HepG2 (cell line): ENCODE measurements around the gene UACA. TPM values are rescaled to one million over a fixed set of nuclear protein-coding genes. Genes with fewer than 3 reads are reported as not detected.

Experiments used
- ATAC-seq: fragments of 200-7000 bp; cut with Tn5 transposase; 3 replicates; pipeline ENCODE4 v1.9.1; 2020; ENCODE audit warnings: mild to moderate bottlenecking, moderate library complexity
- BruUV-seq: library from RNA; stranded (reverse); fragments of 400-500 nt; replicated peaks from 2 replicates; lab custom pipeline; 2021; lab: Mats Ljungman, UMichigan
- CTCF ChIA-PET: fragments of 300-600 bp; formaldehyde crosslinking; extraction: SDS; loops from one replicate; lab custom pipeline; 2021; ENCODE audit warnings: low total read pairs, inconsistent platforms, low intra/inter-chr PET ratio; lab: Yijun Ruan, JAX
- POLR2A ChIA-PET: fragments of 350-600 bp; sonication (Branson Sonifier 250); formaldehyde crosslinking; loops from one replicate; lab custom pipeline; 2020; ENCODE audit warnings: antibody characterized with exemption, inconsistent platforms; lab: Yijun Ruan, JAX
- DNase-seq: peaks from one replicate; pipeline ENCODE4 v3.0.0-alpha.2; 2015; ENCODE audit warnings: low spot score
- FAIRE-seq: peaks from 3 replicates; lab custom pipeline; 2011; peaks lifted over from hg19 to GRCh38; lab: Jason Lieb, UNC
- H2AFZ ChIP-seq: one replicate; pipeline ENCODE4 v1.6.1; 2011; ENCODE audit warnings: low read length, inconsistent platforms
- H3K27ac ChIP-seq: fragments of 300-600 bp; 3 replicates; pipeline ENCODE4 v1.8.0; 2011; ENCODE audit warnings: mixed run types, mild to moderate bottlenecking, mixed read lengths, low read length, inconsistent platforms; ENCODE audit not compliant: insufficient read depth; ENCODE audit errors: extremely low read length
- H3K27me3 ChIP-seq, 2 experiments: fragments of 200-600 bp in 1 of 2; 2 replicates in 1 of 2; 3 replicates in 1 of 2; pipeline versions ENCODE4 v1.6.0 to v1.8.0; 2011; ENCODE audit warnings: low read length in 2 of 2, mild to moderate bottlenecking in 2 of 2, moderate library complexity in 2 of 2, inconsistent platforms in 1 of 2; ENCODE audit not compliant: insufficient read depth in 2 of 2, control insufficient read depth in 1 of 2
- H3K36me3 ChIP-seq, 2 experiments: fragments of 200-600 bp in 1 of 2; replicated peaks in 1 of 2; 2 replicates in 1 of 2; 3 replicates in 1 of 2; pipeline versions ENCODE4 v1.5.1 to v1.8.0; 2011; ENCODE audit warnings: low read length in 2 of 2, inconsistent platforms in 1 of 2; ENCODE audit not compliant: insufficient read depth in 2 of 2, control insufficient read depth in 1 of 2
- H3K4me1 ChIP-seq: 2 replicates; pipeline ENCODE4 v1.5.1; 2012; ENCODE audit warnings: low read length, inconsistent platforms; ENCODE audit not compliant: insufficient read depth
- H3K4me2 ChIP-seq: 2 replicates; pipeline ENCODE4 v1.6.0; 2011; ENCODE audit warnings: low read depth, low read length, inconsistent platforms
- H3K4me3 ChIP-seq, 3 experiments: fragments of 200-600 bp in 1 of 3; sonication (generic), shearing (Covaris generic) in 1 of 3; replicated peaks in 1 of 3; 2 replicates each; pipeline ENCODE4 v1.5.1; 2011 to 2016; ENCODE audit warnings: low read length in 3 of 3, inconsistent platforms in 2 of 3, low read depth in 2 of 3, mild to moderate bottlenecking in 2 of 3, control low read depth in 1 of 3, mixed read lengths in 1 of 3; ENCODE audit not compliant: insufficient read depth in 1 of 3
- H3K79me2 ChIP-seq: one replicate; pipeline ENCODE4 v1.6.1; 2011; ENCODE audit warnings: low read length, inconsistent platforms; ENCODE audit not compliant: insufficient read depth
- H3K9ac ChIP-seq: 2 replicates; pipeline ENCODE4 v1.6.0; 2011; ENCODE audit warnings: mild to moderate bottlenecking, low read depth, low read length, inconsistent platforms; ENCODE audit not compliant: insufficient read depth
- H3K9me3 ChIP-seq: 2 replicates; pipeline ENCODE4 v1.5.1; 2012; ENCODE audit warnings: mild to moderate bottlenecking, low read length
- H4K20me1 ChIP-seq: 2 replicates; pipeline ENCODE4 v1.6.0; 2011; ENCODE audit warnings: inconsistent platforms, mild to moderate bottlenecking, low read length, moderate library complexity; ENCODE audit not compliant: insufficient read depth
- ATF1 ChIP-seq: IDR thresholded peaks from 2 replicates; pipeline ENCODE4 v1.6.1; 2016; ENCODE audit warnings: mild to moderate bottlenecking, control low read depth
- BRD4 ChIP-seq: sonication (generic); formaldehyde crosslinking; IDR thresholded peaks from 2 replicates; pipeline ENCODE4 v1.4.0; 2020; ENCODE audit warnings: missing genetic modification reagents
- CEBPB ChIP-seq: IDR thresholded peaks from 2 replicates; pipeline ENCODE4 v1.6.1; 2011; ENCODE audit warnings: low read depth, low read length, improper control_type of control experiment, borderline replicate concordance
- IRF1 ChIP-seq: sonication (generic); formaldehyde crosslinking; IDR thresholded peaks from 2 replicates; pipeline ENCODE4 v1.4.0; 2020; ENCODE audit warnings: low read depth, mild to moderate bottlenecking, missing genetic modification reagents
- IRF2 ChIP-seq: IDR thresholded peaks from 2 replicates; pipeline ENCODE4 v1.6.1; 2018; ENCODE audit warnings: missing genetic modification reagents, missing compliant biosample characterization
- RAD21 ChIP-seq: fragments of 450-650 bp; formaldehyde crosslinking; IDR thresholded peaks from 2 replicates; pipeline ENCODE4 v1.5.0; 2020; ENCODE audit warnings: mild to moderate bottlenecking
- SMC3 ChIP-seq: IDR thresholded peaks from 2 replicates; pipeline ENCODE4 v1.6.1; 2011; ENCODE audit warnings: low read length, improper control_type of control experiment
- STAG1 ChIP-seq: sonication (generic); formaldehyde crosslinking; IDR thresholded peaks from 2 replicates; pipeline ENCODE4 v1.4.0; 2020; ENCODE audit warnings: missing genetic modification reagents
- TBL1XR1 ChIP-seq: fragments of 150-350 bp; IDR thresholded peaks from 2 replicates; pipeline ENCODE4 v1.6.1; 2014; ENCODE audit warnings: borderline replicate concordance, low read length; ENCODE audit not compliant: partially characterized antibody
- ZNF101 ChIP-seq: sonication (generic); formaldehyde crosslinking; IDR thresholded peaks from 2 replicates; pipeline ENCODE4 v1.4.0; 2020; ENCODE audit warnings: mild to moderate bottlenecking, low read depth, missing genetic modification reagents, borderline replicate concordance
- ZNF232 ChIP-seq: sonication (generic); formaldehyde crosslinking; IDR thresholded peaks from 2 replicates; pipeline ENCODE4 v1.4.0; 2020; ENCODE audit warnings: missing genetic modification reagents, borderline replicate concordance
- ZNF776 ChIP-seq: sonication (generic); formaldehyde crosslinking; IDR thresholded peaks from 2 replicates; pipeline ENCODE4 v1.4.0; 2020; ENCODE audit warnings: mild to moderate bottlenecking, missing genetic modification reagents
- ZSCAN30 ChIP-seq: sonication (generic); formaldehyde crosslinking; IDR thresholded peaks from 2 replicates; pipeline ENCODE4 v1.5.0; 2020; ENCODE audit warnings: mild to moderate bottlenecking, missing genetic modification reagents
- WGBS: methylation state at CpG from one replicate; pipeline ENCODE4 v1.1.6; 2017; ENCODE audit warnings: low lambda C conversion rate; 5-methylcytosine and 5-hydroxymethylcytosine counted together
- in situ Hi-C: cut with HindIII; loops from 2 replicates; pipeline ENCODE4 v1.10.0; 2017; ENCODE audit warnings: low pct_unique_long_range_greater_than_20kb; ENCODE audit not compliant: extremely low pct_ligation_motif_present
- intact Hi-C: fragments of 100-400 bp; cut with micrococcal nuclease; formaldehyde crosslinking; loops from one replicate; pipeline ENCODE4 v1.10.0; 2022; ENCODE audit not compliant: unreplicated experiment
- polyA plus RNA-seq, 8 experiments: library from polyadenylated mRNA; depleted of rRNA in 3 of 8; stranded (reverse) in 7 of 8; unstranded in 1 of 8; fragments of >200 nt; fragmentation: Illumina TruSeq in 4 of 8; extraction: Trizol in 4 of 8; gene quantifications; 2 replicates each; pipeline versions ENCODE4 v1.2.1 to v1.2.3, GENCODE V29; 2011 to 2016; ENCODE audit warnings: low read depth in 4 of 8, missing spikeins in 1 of 8, mixed read lengths in 1 of 8; ENCODE audit not compliant: insufficient read depth in 1 of 8
- total RNA-seq, 5 experiments: library from RNA; depleted of rRNA; stranded (reverse); fragments of >200 nt; fragmentation: Illumina TruSeq; extraction: Trizol; gene quantifications; 2 replicates each; pipeline ENCODE4 v1.2.3, GENCODE V29; 2016; ENCODE audit warnings: low read depth in 1 of 5
- TF ChIP-seq, protein P1 (sequence below): IDR thresholded peaks from 2 replicates; pipeline ENCODE4 v1.6.1; 2016; ENCODE audit warnings: control low read depth
- TF ChIP-seq, protein P2 (sequence below): sonication (generic); formaldehyde crosslinking; IDR thresholded peaks from 2 replicates; pipeline ENCODE4 v1.5.0; 2020; ENCODE audit warnings: mild to moderate bottlenecking, missing genetic modification reagents, moderate library complexity

Gene UACA
- total and polyA plus RNA-seq, 2 of the 13 experiments (the other 11 are each of a cell fraction or from before 2014, with no cell fraction given) = 17.8 to 39.2 TPM

DNA sequence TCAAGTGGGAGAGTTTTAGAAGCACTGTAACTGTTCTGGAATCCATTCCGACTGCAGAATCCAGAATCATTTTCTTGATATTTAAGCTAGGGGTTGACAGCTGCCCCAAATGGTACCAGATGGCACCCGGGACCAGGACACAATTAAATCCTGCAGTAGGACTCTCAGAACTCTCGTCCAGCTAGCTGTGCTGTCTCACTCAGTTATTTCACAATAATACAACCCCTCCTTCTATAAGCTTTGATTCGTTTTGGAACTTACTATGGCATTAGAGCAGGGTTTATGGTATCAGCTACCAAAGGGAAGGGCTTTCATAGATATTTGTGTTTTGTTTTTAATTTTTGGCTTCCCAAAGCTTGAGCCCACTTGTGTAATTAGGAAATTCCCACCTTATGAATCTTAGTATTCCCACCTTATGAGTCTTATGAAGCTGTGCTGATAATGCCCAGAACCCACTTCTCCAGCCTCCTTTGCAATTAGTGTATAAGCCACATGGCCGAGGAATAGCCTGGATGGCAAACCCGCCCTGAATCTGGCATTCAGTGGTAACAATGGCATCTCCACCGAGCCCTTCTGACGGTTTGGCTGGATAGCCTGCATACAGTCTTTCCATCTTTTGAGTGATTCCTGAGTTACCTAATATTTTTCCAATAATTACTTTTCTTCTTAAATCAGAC, 120.1 kb downstream of the UACA start:
- no peaks in the 10 kb centered on the region for H3K36me3 ChIP-seq
- H3K4me2 ChIP-seq = no peak overlapping the region
- no peak overlapping the region for H3K4me3 ChIP-seq
- H3K9ac ChIP-seq = no peak overlapping the region
- ATAC-seq = no peak; the same call in 2 of the 3 replicates
- TF ChIP-seq ZNF776 (CRISPR knock-in tag) = no peak
- no peak for TF ChIP-seq ZNF232 (CRISPR knock-in tag)
- TF ChIP-seq ATF1 = no peak
- peak; percentile 57 for TF ChIP-seq CEBPB
- TF ChIP-seq IRF1 = no peak
- no peak for TF ChIP-seq TBL1XR1
- TF ChIP-seq, all 625 proteins: peak for 1
- ChIA-PET POLR2A (no interaction called here), CTCF (no interaction called here)
- in situ Hi-C loops (no loop called here), intact Hi-C loops (no loop called here)
- WGBS = 54% methylated on average over 8 of the region's 8 CpGs
- Histone ChIP-seq H4K20me1 (no peaks in the 10 kb centered on the region), H3K79me2 (no peaks in the 10 kb centered on the region), H3K9me3 (no peaks in the 10 kb centered on the region), H2AFZ (no peak overlapping the region), H3K27ac (no peak overlapping the region), H3K27me3 (no peaks in the 10 kb centered on the region), H3K4me1 (peaks cover 22% of the 10 kb centered on the region)
- FAIRE-seq (no peak), DNase-seq (no peak)
- no TSS peak for BruUV-seq

DNA sequence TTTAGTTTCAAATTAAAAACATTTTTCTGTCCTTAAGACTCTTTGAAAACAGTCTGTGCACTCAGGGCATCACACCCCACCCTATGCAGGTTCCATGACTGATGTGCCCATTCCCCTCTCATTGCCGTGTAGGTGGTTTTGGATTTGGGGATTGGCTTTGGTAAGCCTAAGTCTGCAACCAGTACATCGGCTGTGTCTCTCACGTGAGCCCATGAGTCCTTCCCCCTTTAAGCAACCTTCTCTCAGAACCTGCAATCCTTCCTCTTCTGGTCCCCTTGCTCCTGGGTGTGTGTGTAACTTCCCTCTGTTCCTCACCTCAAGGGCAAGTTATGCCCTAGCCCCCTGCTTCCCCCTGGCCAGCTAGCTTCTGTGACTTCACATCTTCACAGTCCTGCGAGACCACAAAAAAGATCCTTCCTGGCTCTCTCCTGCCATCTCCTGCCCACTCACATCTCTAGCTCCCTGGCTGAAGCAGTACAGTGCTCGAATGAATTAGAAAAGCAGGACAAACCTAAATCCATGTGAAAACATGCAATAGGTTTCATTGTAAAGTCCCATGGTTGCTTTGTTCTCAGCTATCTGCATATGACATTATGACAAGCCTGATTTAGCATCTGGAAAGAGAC, 126.7 kb downstream of the UACA start:
- ATAC-seq (peak; percentile 77), FAIRE-seq (no peak), DNase-seq (peak; percentile 20)
- intact Hi-C loops = loop anchor here (1.0 kb wide), 1 partner anchor 67 kb away; no protein-coding TSS in a partner anchor
- in situ Hi-C loops = loop anchor here (5.0 kb wide), 1 partner anchor 64 kb away; no protein-coding TSS in a partner anchor
- no peak overlapping the region for H3K4me3 ChIP-seq
- no peak overlapping the region for H3K27ac ChIP-seq
- H3K4me1 ChIP-seq = peaks cover 21% of the 10 kb centered on the region
- no TSS peak for BruUV-seq
- H3K9me3 ChIP-seq = no peaks in the 10 kb centered on the region
- H3K27me3 ChIP-seq = 0 out of 5 replicates have a peak, but pooled peaks cover 0 to under 1% of the 10 kb centered on the region in 2 experiments
- TF ChIP-seq RAD21 (CRISPR knock-in tag) = peak; percentile 50; the same call in 1 of the 2 replicates
- no peak for TF ChIP-seq ZNF101
- TF ChIP-seq, protein P1, sequence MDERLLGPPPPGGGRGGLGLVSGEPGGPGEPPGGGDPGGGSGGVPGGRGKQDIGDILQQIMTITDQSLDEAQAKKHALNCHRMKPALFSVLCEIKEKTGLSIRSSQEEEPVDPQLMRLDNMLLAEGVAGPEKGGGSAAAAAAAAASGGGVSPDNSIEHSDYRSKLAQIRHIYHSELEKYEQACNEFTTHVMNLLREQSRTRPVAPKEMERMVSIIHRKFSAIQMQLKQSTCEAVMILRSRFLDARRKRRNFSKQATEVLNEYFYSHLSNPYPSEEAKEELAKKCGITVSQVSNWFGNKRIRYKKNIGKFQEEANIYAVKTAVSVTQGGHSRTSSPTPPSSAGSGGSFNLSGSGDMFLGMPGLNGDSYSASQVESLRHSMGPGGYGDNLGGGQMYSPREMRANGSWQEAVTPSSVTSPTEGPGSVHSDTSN (CRISPR knock-in tag) = no peak
- peak; percentile 82 for TF ChIP-seq SMC3
- no peak for TF ChIP-seq ZSCAN30 (CRISPR knock-in tag)
- TF ChIP-seq, protein P2, sequence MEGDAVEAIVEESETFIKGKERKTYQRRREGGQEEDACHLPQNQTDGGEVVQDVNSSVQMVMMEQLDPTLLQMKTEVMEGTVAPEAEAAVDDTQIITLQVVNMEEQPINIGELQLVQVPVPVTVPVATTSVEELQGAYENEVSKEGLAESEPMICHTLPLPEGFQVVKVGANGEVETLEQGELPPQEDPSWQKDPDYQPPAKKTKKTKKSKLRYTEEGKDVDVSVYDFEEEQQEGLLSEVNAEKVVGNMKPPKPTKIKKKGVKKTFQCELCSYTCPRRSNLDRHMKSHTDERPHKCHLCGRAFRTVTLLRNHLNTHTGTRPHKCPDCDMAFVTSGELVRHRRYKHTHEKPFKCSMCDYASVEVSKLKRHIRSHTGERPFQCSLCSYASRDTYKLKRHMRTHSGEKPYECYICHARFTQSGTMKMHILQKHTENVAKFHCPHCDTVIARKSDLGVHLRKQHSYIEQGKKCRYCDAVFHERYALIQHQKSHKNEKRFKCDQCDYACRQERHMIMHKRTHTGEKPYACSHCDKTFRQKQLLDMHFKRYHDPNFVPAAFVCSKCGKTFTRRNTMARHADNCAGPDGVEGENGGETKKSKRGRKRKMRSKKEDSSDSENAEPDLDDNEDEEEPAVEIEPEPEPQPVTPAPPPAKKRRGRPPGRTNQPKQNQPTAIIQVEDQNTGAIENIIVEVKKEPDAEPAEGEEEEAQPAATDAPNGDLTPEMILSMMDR (CRISPR knock-in tag) = peak; percentile 71
- TF ChIP-seq IRF2 (CRISPR knock-in tag) = 0 out of 2 replicates have a peak, but pooled peaks have one; percentile 14
- no peak for TF ChIP-seq BRD4
- TF ChIP-seq STAG1 (CRISPR knock-in tag) = peak; percentile 83
- no peaks in the 10 kb centered on the region for H3K36me3 ChIP-seq
- H3K9ac ChIP-seq = no peak overlapping the region
- no peaks in the 10 kb centered on the region for H3K79me2 ChIP-seq
- ChIA-PET POLR2A (no interaction called here), CTCF (interaction anchor here (1.5 kb wide), 1 partner anchor 67 kb away, joined by 21 read pairs; no protein-coding TSS in a partner anchor)
- H2AFZ ChIP-seq = no peak overlapping the region
- no peaks in the 10 kb centered on the region for H4K20me1 ChIP-seq
- no peak overlapping the region for H3K4me2 ChIP-seq
- 41% methylated on average over 5 of the region's 5 CpGs for WGBS
